HG02852 (cell line): ENCODE data around the gene RAD18.

Experiments
- ATAC-seq: cut with Tn5 transposase; IDR thresholded peaks from one replicate; pipeline ENCODE4 v1.9.1; 2021; ENCODE audit warnings: mild to moderate bottlenecking, moderate library complexity; ENCODE audit not compliant: unreplicated experiment

The RAD18 gene

DNA sequence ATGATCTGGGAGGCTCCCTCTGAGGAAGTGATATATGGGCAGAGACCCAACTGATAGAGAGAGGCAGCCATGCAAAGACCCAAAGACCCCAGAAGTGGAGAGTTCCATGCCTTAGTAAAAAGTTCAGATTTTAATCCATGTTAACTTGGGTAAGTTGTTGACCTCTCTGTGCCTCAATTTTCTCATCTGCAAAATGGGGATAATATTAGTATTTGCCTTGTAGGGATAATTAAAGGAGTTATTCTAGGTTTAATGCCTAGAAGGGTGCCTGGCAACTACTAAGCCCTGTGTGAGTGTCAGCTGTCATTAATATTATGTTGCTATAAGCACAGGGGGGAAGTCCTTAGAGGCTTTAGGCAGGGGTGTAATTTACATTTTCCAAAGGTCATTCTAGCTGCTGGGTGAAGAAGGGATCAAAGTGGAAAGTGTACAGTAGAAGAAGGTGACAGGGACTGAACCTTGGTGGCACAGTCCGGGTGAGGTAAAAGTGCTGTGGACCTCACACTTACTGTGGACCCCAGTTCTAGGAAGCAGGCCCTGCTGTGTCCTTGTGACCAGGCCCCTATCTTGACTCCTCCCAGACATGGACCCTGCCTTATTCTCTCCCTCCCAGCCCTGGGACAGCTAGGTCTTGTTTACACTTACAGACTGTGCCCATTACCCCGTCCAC, 3.0 kb upstream of the RAD18 start:
- ATAC-seq: no peak

DNA sequence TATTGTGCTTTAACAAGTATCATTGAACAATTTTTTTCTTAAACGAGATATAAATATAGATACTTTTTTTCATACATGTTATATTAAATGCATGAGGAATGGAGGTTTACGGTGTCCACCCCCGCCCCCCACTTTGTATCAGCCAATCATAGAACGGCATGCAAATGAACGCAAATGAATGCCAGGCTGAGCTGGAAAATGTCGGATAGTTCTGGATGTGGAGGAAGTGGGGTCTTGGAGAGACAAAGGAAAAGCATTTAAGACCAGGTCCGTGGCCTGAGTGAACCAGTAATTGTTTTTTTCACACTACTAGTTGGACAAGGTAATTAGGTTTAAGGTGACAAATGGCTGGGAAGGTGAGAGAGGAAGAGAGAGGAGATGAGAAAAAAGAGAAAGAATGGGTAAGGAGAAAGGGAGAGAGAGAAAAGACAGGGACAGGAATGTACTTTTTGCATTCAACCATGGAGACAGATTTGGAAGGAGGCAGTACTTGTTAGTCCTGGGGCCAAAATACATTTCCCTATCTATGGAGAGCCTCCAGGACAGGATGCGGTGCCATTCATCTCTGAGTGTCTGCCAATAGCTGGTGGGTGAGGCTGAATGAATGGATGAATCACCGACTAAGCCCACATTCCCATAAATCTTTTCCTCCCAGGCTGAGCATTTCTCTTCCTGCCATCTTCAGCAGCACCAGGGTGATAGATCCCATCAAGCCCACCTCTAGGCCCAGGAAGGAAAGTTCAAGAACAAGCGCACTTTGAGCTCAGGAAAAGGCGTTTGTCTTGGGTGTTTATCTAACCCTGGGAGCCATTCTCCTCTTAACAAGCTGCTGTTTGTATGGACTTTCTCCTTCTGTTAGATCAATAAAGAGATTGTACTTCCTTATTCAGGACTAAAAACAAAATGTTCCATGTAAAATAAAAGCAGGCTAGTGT, 1.4 kb upstream of the RAD18 start:
- ATAC-seq: no peak

- ATAC-seq: no peak
Measured at GRCh38 chr3:8962226-8962861, 928 bp downstream of the RAD18 start.

DNA sequence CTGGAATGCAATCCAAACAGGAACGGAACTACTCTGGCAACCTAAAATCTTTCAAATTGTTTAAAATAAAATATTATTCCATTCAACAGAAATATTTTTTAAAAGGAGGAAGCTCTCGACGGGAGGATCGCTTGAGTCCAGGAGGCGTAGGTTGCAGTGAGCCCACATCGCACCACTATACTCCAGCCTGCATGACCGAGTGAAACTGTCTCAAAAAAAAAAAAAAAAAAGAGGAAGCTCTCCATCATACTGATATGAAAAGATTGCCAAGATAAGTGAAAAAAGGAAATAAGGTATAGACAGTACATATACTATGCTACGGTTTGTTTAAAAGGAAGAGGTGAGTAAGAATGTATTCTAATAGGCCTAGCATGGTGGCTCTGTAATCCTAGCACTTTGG, 3.6 kb downstream of the RAD18 start:
- no peak for ATAC-seq

DNA sequence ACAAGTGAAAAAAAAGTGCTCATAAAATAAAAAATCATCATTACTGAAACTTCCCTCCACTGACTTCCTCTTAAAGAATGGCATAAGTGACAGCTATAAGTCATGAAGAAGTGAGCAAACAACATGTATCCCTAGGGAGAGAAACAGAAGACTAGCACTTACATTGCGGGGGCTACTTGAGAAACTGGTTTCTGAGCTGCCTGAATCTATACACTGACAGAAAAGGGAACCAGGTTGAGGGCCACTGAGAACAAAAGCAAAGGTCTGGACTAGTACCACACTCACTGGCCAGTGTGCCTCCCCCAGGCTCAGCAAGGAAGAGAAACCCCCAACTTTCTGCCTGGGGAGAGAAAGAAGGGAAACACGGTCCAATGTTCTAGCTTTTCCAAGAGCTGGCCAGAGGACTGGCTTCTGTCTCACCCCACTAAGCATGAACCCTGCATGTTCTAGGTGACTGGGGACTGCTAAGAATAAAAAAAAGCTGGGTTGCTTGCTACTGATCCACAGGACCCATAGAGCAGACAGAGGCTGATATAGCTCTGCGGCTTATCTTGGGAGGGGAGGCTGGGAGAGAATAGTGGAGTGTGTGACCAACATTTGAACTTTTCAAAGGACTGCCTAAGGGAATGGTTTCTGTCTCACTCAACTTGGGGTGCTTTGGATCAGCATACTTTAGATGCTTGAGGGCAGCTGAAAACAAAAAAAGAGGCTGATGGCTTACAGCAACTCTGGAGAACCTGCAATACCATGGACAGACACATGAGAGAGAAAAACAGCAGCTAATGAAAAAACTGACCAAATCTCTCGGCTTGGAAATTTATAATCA, 8.1 kb downstream of the RAD18 start:
- peak; percentile 80 for ATAC-seq

GRCh38 chr3:8953313-8953712, 10.0 kb downstream of the RAD18 start:
- ATAC-seq: no peak

DNA sequence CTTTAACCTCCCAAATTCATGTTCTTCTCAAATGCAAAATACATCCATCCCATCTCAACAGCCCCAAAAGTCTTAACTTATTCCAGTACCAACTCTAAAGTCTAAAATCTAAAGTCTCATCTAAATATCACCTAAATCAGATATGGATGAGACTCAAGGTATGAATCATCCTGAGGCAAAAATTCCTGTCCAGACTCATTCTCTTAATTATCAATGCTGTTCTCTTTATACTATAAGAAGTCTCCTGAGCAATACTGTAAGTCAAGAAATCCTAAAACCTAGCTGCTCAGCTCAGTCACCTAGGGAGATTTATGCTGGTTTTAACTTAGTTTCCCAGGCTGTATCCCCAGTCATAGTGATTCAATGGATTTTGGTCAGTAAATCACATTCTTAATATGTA, 11.1 kb downstream of the RAD18 start:
- no peak for ATAC-seq

- ATAC-seq: no peak
Measured at GRCh38 chr3:8945890-8946600, 17.2 kb downstream of the RAD18 start.

- no peak for ATAC-seq
Measured at GRCh38 chr3:8942746-8943488, 20.4 kb downstream of the RAD18 start.

- ATAC-seq: no peak
Measured at GRCh38 chr3:8942115-8942514, 21.2 kb downstream of the RAD18 start.

DNA sequence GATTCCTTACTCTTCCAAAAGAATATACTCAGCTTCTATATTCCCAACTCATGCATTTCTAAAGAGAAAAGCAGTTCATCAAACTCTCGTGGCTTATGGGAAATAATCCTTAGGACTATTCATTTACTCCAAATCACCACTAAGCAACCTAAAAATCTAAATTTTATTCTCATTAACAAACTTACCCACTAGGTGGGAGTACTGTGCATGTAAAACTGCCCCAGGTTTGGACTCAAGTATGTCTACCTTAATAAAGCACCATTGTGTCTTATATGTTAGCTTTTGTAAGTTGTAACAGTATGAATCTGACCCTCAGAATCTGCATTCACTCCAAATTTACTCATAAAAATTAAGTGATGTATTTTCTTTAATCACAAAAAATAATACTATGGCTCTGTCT, 25.3 kb downstream of the RAD18 start:
- ATAC-seq: no peak

DNA sequence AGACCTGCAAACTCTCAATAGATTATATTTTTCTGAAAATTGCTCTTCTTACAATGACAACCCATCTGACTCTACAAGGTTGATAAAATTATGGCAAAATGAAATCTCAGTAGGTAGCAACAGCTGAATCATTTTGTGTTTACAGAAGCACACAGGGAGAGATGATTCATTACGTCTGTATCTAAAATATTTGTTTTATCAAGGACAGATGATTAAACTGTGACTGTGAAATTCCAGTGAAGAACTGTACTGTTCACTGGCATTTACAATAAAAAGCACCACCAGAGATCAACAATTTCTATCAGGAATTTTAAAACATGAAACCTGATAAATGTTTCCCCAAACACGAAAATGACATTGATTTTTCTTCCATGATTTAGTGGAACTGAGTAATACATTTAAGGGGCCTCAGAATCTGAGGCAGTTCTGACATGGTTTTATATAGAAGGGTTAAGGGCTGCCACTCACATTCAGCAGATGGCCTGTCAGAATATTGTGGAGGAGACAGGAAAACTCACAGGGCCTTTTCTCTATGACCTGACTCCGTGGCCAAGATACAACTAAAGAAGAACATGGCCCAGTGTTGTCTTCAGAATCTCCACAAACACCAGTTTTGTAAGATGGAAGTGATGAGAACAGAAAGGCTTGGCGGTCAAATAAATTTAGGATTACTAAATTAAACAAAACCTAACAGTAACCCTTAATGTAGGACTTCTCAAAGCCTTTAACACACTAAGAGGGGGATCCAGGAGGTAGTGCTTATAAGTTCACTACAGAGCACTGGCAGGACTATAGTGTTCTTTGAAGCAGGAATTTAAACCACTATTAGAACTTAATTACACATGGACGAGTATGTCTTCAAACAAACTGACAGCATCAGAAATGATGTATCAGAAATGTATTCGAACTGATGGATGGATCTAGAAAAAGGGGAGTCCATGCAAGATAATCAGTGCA, 25.9 kb downstream of the RAD18 start:
- ATAC-seq: no peak

- no peak for ATAC-seq
Measured at GRCh38 chr3:8932507-8932906, 30.8 kb downstream of the RAD18 start.

GRCh38 chr3:8931342-8931741, 31.9 kb downstream of the RAD18 start:
- ATAC-seq: no peak

GRCh38 chr3:8929860-8930259, 33.4 kb downstream of the RAD18 start:
- ATAC-seq: no peak

- ATAC-seq: no peak
Measured at GRCh38 chr3:8914491-8914890, 48.8 kb downstream of the RAD18 start.

DNA sequence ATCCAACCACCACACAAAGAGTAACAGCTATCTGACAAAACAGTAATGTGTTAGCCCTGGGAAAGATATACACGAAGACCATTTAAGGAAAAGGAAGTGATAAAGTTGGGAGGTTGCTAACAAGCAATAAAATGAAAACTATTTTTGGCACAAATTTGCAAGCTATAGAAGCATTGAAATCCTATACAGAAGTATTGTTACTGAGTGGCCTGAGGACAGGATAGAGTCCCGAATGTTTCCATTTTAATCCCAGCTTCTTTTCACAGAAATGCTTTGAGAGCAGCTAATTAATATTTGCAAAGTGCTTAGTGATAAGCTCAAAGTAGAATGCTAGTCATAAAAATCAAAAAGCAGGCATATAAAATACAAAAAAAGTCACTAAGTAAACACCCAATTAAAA, 51.5 kb downstream of the RAD18 start:
- no peak for ATAC-seq

DNA sequence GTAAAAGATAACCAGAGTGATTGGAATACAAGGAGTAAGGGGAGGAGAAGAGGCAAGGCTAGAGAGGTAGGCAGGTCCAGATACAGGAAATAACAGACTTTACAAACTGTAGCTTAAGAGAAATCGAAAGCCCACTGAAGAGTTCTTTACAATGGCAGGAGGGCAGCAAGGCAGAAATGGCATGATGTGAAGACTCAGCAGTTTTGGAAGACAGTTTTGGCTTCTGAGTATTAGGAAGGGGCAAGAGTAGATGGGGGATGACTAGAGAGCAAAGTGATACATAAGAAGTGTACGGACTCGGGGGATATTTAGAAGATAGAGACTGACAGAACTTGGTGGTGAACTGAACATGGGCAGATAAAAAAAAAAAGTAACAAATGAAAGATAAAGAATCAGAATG, 54.1 kb downstream of the RAD18 start:
- no peak for ATAC-seq

- ATAC-seq: no peak
Measured at GRCh38 chr3:8903191-8903590, 60.1 kb downstream of the RAD18 start.
